Upper lobe of left lung (tissue), 6 donors: ENCODE results near the gene ARHGAP23. TPM values are rescaled to one million over a fixed set of nuclear protein-coding genes. Genes with fewer than 3 reads are reported as not detected.

ENCODE experiments used
- ATAC-seq, 2 donors: fragments of 200-7000 bp; cut with Tn5 transposase; one replicate each; pipeline ENCODE4 v1.9.1; 2022; ENCODE audit warnings: mild to moderate bottlenecking in 2 of 2, moderate library complexity in 2 of 2; ENCODE audit not compliant: low FRiP score in 2 of 2
- DNase-seq, 2 donors: peaks; one replicate each; pipeline ENCODE4 v3.0.0-alpha.2; 2019 to 2020
- H3K27ac ChIP-seq, 4 donors: fragments of 200-600 bp; sonication (generic); one replicate each; pipeline ENCODE4 v1.5.1; 2016 to 2019
- H3K27me3 ChIP-seq, 4 donors: fragments of 200-600 bp; sonication (generic); one replicate each; pipeline ENCODE4 v1.5.1; 2017 to 2019
- H3K36me3 ChIP-seq, 4 donors: fragments of 200-600 bp; sonication (generic); one replicate each; pipeline ENCODE4 v1.5.1; 2016 to 2019
- H3K4me1 ChIP-seq, 4 donors: fragments of 200-600 bp; sonication (generic); one replicate each; pipeline ENCODE4 v1.5.1; 2018 to 2019
- H3K4me3 ChIP-seq, 4 donors: fragments of 200-600 bp; sonication (generic); one replicate each; pipeline ENCODE4 v1.5.1; 2017 to 2019; ENCODE audit warnings: mild to moderate bottlenecking in 2 of 4, moderate library complexity in 1 of 4
- H3K9me3 ChIP-seq, 4 donors: fragments of 200-600 bp; sonication (generic); one replicate each; pipeline ENCODE4 v1.5.1; 2018 to 2019
- EP300 ChIP-seq, 4 donors: sonication (generic); formaldehyde crosslinking; IDR thresholded peaks; one replicate each; pipeline ENCODE4 v1.5.1; 2017; ENCODE audit warnings: antibody characterized with exemption in 4 of 4, control low read depth in 2 of 4
- POLR2A ChIP-seq, 4 donors: fragments of 450-650 bp; IDR thresholded peaks; one replicate each; pipeline ENCODE4 v1.5.1; 2016 to 2017; ENCODE audit warnings: antibody characterized with exemption in 4 of 4, mild to moderate bottlenecking in 2 of 4
- POLR2AphosphoS5 ChIP-seq, 2 donors: sonication (generic); formaldehyde crosslinking; IDR thresholded peaks; one replicate each; pipeline ENCODE4 v1.5.1; 2017; ENCODE audit warnings: antibody characterized with exemption in 2 of 2
- WGBS, 2 donors: methylation state at CpG; one replicate each; pipeline ENCODE4 v1.1.5; 2017 to 2018; 5-methylcytosine and 5-hydroxymethylcytosine counted together
- total RNA-seq, 6 donors: library from RNA; depleted of rRNA in 4 of 6; stranded (reverse); fragments of >200 nt in 4 of 6; gene quantifications; one replicate each; pipeline versions ENCODE4 v1.1.0 to v1.2.1, GENCODE V29; 2016 to 2021
- TF ChIP-seq, protein P1 (sequence below), 6 experiments: fragments of 450-650 bp in 4 of 6; fragments of 200-600 bp in 2 of 6; sonication (generic) in 2 of 6; IDR thresholded peaks; one replicate each; pipeline ENCODE4 v1.5.1; 2016 to 2019; ENCODE audit warnings: antibody characterized with exemption in 6 of 6
- donor health status: DM: no; HTN: no; CAD: no; lungs with moderate emphysema.
- donor health status: DM: no; HTN: yes; CAD: no; lungs with severe emphysema.

The ARHGAP23 gene
- total RNA-seq, 6 donors from 2014 or later: 30.4 to 104 (median 70.1) TPM

DNA sequence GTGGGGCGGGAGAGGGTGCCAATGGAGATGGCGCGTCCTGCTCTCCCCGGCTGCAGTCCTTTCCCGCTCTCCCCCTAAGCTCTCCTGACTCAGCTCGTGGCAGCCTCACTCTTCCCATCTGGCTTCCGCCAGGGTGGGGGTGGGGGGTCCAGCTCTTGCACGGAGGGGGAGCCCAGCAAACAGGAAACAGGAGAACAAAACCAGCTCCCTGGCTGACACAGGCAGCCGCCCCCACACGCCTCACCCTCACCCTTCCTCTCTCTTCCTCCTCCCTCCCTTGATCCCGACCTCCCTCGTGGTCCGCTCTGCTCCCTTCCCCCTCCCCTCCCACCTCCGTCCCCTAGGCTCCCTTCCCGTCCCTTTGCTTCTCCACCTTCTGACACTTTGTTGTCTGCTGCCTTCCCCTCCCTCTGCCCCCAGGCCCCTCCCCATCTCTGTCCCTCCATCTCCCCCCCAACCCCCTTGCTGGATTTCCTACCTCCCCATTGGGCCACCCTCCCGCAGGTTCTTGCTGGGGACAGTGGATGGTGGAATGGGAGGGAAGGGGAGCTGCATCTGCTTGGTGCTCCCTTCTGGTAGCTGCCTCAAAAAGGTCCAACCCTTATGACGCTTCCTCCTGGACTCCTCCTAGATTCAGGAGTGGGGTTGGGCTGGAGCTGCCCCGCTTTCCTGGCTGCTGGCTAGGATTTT is 23.7 kb downstream of the ARHGAP23 start:
- Histone ChIP-seq H3K27me3 (no peaks in the 10 kb centered on the region), H3K27ac (peak overlapping the region; percentile 79 to 89 (median 84)), H3K4me3 (peak overlapping the region in 3 of 4 donors; percentile 9 to 27 (median 19)), H3K9me3 (no peaks in the 10 kb centered on the region), H3K4me1 (peaks cover 63 to 90% (median 69%) of the 10 kb centered on the region in 4 donors), H3K36me3 (no peaks in the 10 kb centered on the region)
- DNase-seq (no peak), ATAC-seq (peak in 1 of 2 donors; percentile 12)
- TF ChIP-seq EP300 (IDR thresholded peaks at IDR 0.05): no peak
- TF ChIP-seq, protein P1, sequence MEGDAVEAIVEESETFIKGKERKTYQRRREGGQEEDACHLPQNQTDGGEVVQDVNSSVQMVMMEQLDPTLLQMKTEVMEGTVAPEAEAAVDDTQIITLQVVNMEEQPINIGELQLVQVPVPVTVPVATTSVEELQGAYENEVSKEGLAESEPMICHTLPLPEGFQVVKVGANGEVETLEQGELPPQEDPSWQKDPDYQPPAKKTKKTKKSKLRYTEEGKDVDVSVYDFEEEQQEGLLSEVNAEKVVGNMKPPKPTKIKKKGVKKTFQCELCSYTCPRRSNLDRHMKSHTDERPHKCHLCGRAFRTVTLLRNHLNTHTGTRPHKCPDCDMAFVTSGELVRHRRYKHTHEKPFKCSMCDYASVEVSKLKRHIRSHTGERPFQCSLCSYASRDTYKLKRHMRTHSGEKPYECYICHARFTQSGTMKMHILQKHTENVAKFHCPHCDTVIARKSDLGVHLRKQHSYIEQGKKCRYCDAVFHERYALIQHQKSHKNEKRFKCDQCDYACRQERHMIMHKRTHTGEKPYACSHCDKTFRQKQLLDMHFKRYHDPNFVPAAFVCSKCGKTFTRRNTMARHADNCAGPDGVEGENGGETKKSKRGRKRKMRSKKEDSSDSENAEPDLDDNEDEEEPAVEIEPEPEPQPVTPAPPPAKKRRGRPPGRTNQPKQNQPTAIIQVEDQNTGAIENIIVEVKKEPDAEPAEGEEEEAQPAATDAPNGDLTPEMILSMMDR (IDR thresholded peaks at IDR 0.05): no peak
- TF ChIP-seq POLR2A (IDR thresholded peaks at IDR 0.05): no peak
- no peak for TF ChIP-seq POLR2AphosphoS5 (IDR thresholded peaks at IDR 0.05)
- WGBS, 2 donors: 32 to 41% methylated on average over 18 of the region's 18 CpGs

- no peak for TF ChIP-seq POLR2AphosphoS5 (IDR thresholded peaks at IDR 0.05)
- TF ChIP-seq POLR2A (IDR thresholded peaks at IDR 0.05): no peak
- TF ChIP-seq, protein P1 (IDR thresholded peaks at IDR 0.05): no peak
- no peak for TF ChIP-seq EP300 (IDR thresholded peaks at IDR 0.05)
- Histone ChIP-seq H3K4me3 (no peak overlapping the region), H3K27me3 (no peaks in the 10 kb centered on the region), H3K27ac (peak overlapping the region; percentile 79 to 89 (median 84)), H3K36me3 (no peaks in the 10 kb centered on the region), H3K9me3 (no peaks in the 10 kb centered on the region), H3K4me1 (peaks cover 58 to 84% (median 67%) of the 10 kb centered on the region in 4 donors)
- DNase-seq (no peak), ATAC-seq (no peak)
- WGBS, 2 donors: 83 to 100% methylated on average over 4 to 6 of the region's 6 CpGs
These were observed 24.5 kb downstream of the ARHGAP23 start for GRCh38 chr17:38452719-38453118.

DNA sequence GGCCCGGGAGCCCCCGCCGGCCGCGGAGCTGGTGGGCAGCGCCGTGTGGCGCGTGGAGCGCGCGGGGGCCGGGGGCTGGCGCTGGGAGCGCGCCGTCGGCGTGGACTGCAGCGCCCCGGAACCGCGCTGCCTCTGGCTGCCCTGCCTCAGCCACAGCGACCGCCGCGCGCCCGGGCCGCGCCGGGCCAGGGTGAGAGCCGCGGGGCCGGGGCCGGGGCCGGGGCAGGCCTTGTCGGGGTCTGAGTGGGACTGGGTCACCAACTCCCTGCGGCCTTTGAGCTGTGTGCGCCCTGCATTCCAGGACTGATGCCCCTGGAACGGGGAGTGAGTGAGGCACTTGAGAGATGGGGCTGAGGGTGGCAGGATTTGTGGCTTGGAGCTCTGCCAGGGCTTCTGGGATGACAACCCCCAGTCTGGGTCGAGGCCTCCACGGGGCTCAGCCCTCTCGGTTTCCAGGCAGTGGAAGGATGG is 25.7 kb downstream of the ARHGAP23 start:
- peak in 1 of 2 donors; percentile 83 for DNase-seq
- H3K36me3 ChIP-seq: peaks cover 0 to 11% (median 7%) of the 10 kb centered on the region in 4 donors
- peak in 1 of 2 donors; percentile 29 for ATAC-seq
- 2 to 12% methylated on average over 9 to 23 of the region's 44 CpGs for WGBS, 2 donors
- H3K9me3 ChIP-seq: no peaks in the 10 kb centered on the region
- no peak for TF ChIP-seq EP300 (IDR thresholded peaks at IDR 0.05)
- TF ChIP-seq POLR2A (IDR thresholded peaks at IDR 0.05): peak in 1 of 4 donors; percentile 17
- TF ChIP-seq POLR2AphosphoS5 (IDR thresholded peaks at IDR 0.05): no peak
- H3K4me3 ChIP-seq: peak overlapping the region; percentile 35 to 52 (median 44)
- H3K27ac ChIP-seq: peak overlapping the region; percentile 77 to 87 (median 80)
- no peaks in the 10 kb centered on the region for H3K27me3 ChIP-seq
- H3K4me1 ChIP-seq: peaks cover 52 to 73% (median 62%) of the 10 kb centered on the region in 4 donors

DNA sequence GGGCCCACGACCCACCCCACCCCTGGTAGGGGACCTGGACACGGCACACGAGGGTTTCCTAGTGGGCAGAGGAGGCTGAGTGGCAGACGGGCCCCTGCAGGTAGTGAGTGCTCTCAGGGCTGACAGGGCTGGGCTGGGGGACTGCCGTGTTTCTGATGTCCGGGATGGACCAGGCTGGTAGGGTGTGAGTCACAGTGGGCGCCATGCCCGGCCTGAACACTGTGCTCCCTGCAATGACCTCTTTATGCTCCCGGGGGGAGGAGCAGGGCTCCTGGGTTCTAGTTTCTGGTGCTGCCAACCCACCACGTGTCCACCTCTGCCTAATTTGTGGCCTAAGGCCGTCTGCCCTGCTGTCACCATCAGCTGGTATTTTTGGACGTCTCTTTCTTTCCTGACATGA is 26.3 kb downstream of the ARHGAP23 start:
- H3K4me1 ChIP-seq: peaks cover 50 to 68% (median 58%) of the 10 kb centered on the region in 4 donors
- peak overlapping the region; percentile 35 to 52 (median 44) for H3K4me3 ChIP-seq
- no peaks in the 10 kb centered on the region for H3K27me3 ChIP-seq
- TF ChIP-seq, protein P1 (IDR thresholded peaks at IDR 0.05): no peak
- peak; percentile 60 to 70 for TF ChIP-seq POLR2AphosphoS5 (IDR thresholded peaks at IDR 0.05)
- no peak for TF ChIP-seq EP300 (IDR thresholded peaks at IDR 0.05)
- TF ChIP-seq POLR2A (IDR thresholded peaks at IDR 0.05): no peak
- ATAC-seq (peak; percentile 52 to 53), DNase-seq (peak in 1 of 2 donors; percentile 91)
- WGBS, 2 donors: 17 to 23% methylated on average over 1 to 12 of the region's 12 CpGs
- H3K27ac ChIP-seq: peak overlapping the region; percentile 77 to 87 (median 80)
- no peaks in the 10 kb centered on the region for H3K9me3 ChIP-seq
- peaks cover 0 to 17% (median 9%) of the 10 kb centered on the region in 4 donors for H3K36me3 ChIP-seq

GRCh38 chr17:38455288-38455915 is 27.1 kb downstream of the ARHGAP23 start:
- WGBS, 2 donors: 41 to 49% methylated on average over 5 to 7 of the region's 8 CpGs
- Histone ChIP-seq H3K4me1 (peaks cover 41 to 60% (median 51%) of the 10 kb centered on the region in 4 donors), H3K9me3 (no peaks in the 10 kb centered on the region), H3K27ac (peak overlapping the region; percentile 43 to 87 (median 80)), H3K36me3 (peaks cover 0 to 25% (median 15%) of the 10 kb centered on the region in 4 donors), H3K4me3 (no peak overlapping the region), H3K27me3 (no peaks in the 10 kb centered on the region)
- ATAC-seq: no peak
- no peak for DNase-seq
- TF ChIP-seq EP300 (IDR thresholded peaks at IDR 0.05) (no peak), POLR2AphosphoS5 (IDR thresholded peaks at IDR 0.05) (no peak), POLR2A (IDR thresholded peaks at IDR 0.05) (no peak)
- TF ChIP-seq, protein P1 (IDR thresholded peaks at IDR 0.05): no peak
